Thyroid gland (tissue), 4 donors: Measurements from ENCODE around the gene CARNS1.

Source experiments
- POLR2A ChIP-seq, 2 donors: fragments of 450-650 bp; IDR thresholded peaks; one replicate each; pipeline ENCODE4 v1.6.1; 2017; ENCODE audit warnings: antibody characterized with exemption in 2 of 2, mild to moderate bottlenecking in 2 of 2, moderate library complexity in 1 of 2
- TF ChIP-seq, protein P1 (sequence below), 6 experiments: fragments of 200-600 bp in 3 of 6; fragments of 450-650 bp in 3 of 6; sonication (generic) in 3 of 6; IDR thresholded peaks; one replicate each; pipeline ENCODE4 v1.5.1; 2016 to 2019; ENCODE audit warnings: antibody characterized with exemption in 6 of 6, mild to moderate bottlenecking in 2 of 6, inconsistent platforms in 1 of 6, moderate library complexity in 1 of 6

DNA sequence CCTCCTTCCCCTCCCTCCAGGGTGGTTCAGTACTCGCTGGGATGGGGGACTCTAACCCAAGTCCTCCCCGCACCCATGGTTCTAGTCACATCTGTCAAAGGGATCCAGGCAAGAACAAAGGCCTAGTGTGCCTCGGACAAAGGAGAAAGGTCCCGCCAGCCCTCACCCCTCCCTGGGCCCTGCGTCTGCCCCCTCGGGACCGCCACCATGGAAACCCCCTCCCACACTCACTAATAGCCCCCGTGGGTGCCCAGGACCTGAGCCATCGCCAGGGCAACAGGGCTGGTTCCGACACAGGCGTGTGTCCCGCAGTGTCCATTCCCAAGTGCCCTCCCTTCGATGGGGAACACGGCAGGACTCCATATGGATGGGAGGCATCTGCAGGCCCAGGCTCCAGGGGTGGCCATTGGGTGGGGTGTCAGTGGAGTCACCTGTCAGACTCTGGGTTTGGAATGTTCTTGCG lies 5.1 kb upstream of the CARNS1 start:
- no peak for TF ChIP-seq POLR2A (IDR thresholded peaks at IDR 0.05)
- TF ChIP-seq, protein P1, sequence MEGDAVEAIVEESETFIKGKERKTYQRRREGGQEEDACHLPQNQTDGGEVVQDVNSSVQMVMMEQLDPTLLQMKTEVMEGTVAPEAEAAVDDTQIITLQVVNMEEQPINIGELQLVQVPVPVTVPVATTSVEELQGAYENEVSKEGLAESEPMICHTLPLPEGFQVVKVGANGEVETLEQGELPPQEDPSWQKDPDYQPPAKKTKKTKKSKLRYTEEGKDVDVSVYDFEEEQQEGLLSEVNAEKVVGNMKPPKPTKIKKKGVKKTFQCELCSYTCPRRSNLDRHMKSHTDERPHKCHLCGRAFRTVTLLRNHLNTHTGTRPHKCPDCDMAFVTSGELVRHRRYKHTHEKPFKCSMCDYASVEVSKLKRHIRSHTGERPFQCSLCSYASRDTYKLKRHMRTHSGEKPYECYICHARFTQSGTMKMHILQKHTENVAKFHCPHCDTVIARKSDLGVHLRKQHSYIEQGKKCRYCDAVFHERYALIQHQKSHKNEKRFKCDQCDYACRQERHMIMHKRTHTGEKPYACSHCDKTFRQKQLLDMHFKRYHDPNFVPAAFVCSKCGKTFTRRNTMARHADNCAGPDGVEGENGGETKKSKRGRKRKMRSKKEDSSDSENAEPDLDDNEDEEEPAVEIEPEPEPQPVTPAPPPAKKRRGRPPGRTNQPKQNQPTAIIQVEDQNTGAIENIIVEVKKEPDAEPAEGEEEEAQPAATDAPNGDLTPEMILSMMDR (IDR thresholded peaks at IDR 0.05), result no peak
